ENCODE data around the gene CNIH3.
"Not testable (repeated sequence)": the region's sequence is repeated elsewhere in the genome, so short reads cannot be mapped to it uniquely, and the experiment has no call there.

CNIH3 gene

DNA sequence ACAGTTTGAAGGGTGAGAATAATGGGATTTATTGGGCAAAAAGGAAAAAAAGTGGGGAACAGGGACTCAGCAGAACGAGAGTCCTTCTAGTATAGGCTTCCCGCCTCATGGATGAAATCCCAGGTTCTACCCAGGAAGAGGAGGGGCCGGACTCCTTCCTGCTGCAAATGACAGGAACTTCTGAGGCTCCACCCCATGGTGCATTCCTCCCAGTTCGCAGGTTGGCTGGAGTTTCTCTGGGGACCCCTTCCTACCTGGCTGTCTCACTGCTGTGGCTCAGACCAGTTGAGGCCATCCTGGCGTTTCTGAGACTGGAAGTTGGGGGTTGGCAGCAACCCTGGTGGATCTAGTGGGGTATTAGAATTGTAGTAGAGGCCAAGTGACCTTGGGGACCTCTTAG lies 27.5 kb downstream of the CNIH3 start:
- DNase-seq: no peak

DNA sequence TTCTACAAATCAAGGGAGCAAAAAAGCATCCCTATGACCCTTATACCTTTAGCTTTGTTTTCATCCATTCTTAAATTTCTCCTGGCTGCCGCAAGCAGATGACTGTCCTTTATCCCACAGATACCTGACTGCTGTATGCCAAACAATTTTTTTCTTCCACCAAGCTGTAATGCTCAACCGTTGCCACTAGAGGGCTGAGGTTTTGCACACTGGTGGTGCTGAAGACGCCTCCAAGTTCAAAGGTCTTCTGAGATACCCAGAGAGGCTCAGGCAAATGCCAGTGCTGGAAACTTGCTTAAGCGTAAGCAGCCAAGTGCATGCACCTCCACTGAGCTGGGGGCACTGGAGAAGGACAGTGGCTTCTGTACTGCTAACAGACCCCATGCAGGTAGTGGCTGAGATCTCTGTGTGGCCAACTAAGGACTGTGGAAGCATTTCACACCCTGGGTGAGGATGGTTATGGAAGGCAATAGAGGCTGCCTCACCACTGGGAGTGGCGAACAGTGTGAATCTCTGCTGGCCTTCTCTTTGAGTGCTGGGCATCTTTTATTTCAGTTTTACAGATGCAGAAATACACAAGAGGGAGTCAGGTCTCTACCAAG lies 28.5 kb downstream of the CNIH3 start:
- DNase-seq: no peak

DNA sequence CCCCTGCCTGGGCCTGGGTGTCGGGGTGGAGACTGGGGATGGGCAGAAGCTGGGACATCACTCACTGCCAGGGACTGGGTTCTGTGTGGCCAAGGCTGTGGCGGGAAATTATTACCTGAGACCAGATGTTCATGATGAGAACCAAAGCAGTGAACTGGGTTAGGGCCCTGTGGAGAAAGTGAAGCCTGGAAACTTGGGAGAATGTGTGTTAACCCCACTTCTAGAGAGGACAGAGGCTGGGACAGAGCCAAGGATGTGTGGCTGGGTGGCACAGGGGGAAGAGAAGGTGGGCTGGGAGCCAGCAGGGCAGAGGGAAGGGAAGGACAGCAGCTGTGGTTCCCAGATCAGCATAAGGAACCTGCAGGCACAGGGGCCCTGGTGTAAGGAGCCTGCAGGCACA lies 31.3 kb downstream of the CNIH3 start:
- no peak for DNase-seq

DNA sequence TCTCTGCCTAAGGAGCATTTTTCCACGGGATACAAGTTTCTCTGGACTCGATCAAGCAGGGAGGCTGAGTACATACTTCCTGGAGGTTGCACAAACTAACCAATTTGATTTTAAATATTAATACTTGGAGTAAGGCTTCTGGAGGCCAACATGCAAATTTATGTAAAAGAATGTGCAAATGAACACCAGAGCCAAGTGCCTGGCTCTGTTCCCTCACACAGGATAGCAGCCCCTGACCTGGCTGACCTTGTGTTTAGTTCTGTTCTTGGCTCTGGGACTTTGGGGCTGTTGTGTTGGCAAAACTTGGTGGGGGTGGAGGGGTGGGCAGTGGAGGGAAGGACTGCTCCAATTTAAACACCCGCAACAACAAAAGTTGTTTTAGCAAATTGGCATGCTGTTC lies 34.2 kb downstream of the CNIH3 start:
- DNase-seq: no peak

DNA sequence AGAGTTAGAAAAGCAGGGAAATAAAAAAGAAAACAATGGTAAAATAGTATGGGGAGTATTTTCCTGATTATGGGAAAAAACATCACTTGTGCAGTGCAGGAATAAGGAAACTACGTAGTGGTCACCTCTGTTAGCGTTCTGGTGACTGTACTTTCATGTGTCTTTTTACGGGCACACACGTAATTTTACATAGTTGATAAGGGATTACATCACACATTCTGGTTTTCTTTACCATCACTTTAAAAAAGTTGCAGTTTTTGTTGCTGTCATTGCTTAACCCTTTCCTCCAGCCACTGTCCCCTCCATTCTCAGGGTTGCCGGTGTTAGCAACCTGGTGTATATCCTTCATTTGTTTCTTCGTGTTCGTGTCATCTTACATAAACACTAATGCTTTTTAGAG lies 35.1 kb downstream of the CNIH3 start:
- DNase-seq: no peak

DNA sequence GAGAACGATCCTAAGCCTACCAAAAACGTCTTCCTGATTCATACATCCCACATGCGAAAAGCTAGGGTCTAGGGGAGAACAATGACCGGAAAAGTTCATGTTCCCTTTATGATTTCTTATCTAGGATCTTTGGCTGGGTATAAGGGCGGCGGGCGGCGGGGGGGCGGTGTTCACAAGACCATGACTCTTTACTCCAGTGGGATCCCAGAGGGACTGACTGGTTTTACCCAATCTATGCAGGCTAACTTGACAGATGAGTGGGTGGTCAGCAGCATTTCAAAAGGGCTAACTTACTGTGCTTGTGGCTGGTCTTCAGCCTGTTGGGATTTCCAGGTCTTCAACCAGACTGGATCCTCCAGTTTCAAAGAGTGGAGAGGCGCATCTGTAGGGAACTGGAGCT lies 40.3 kb downstream of the CNIH3 start:
- no peak for DNase-seq

DNA sequence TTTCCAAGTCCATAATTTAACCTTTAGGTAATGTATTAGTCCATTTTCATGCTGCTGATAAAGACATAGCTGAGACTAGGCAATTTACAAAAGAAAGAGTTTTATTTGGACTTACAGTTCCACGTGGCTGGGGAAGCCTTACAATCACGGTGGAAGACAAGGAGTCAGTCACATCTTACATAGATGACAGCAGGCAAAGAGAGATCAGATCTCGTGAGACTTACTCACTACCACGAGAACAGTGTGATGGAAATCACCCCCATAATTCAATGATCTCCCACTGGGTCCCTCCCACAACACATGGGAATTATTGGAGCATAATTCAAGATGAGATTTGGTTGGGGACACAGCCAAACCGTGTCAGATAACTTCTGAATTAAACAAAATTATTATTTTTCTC lies 44.0 kb downstream of the CNIH3 start:
- DNase-seq: no peak

DNA sequence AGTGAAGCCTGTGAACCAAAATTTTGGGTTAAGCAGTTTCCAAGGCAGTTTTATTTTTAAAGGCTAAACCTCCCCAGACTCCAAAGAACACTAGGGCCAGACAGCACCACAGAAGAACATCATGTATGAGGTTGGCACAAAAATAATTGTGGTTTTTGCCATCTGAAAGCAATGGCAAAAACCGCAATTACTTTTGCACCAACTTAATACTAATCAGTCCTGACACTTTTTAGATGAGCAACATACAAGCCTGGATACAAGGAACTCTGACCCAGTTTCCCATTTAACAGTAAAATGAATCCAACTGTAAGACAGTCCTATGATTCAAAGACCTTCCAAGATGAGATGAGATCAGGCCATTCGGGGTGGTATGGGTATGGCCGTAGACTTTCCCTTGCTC lies 46.8 kb downstream of the CNIH3 start:
- DNase-seq: no peak

DNA sequence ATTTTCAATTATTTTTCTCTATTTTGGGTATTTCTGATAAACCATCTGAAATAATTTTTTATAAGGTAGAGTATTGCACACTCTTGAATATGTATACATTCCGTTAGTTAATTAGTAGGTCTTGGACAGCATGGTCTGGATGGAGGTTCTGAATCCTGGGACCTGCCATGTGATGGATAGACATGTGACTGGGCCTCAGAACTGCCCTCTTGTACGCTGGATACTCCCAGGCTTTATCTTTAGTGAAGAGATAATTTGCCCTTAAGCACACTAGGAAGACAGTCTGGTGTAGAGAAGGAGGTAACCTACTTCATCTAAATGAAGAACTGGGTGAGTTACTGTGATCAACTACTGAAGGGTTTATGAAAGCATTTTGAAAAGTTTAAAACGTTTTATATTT lies 48.9 kb downstream of the CNIH3 start:
- no peak for DNase-seq

DNA sequence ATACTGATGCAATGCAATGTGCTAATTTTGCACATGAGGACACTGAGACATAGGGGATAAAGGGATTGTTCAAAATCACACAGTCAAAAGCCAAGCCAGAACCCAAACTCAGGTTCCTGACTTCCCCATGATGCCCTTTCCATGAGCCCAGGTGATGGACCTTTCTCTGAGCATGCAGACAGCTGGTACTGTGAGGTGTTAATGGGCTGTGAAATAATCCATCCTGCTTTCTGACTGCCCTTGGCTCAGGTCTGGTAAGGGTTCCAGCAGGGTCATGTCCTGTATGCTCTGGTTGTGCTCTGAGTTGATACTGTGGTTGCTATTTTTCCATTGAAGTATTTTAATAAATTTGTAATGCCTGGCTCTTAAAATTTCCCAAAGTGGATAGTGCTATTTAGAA lies 50.0 kb downstream of the CNIH3 start:
- DNase-seq: no peak

DNA sequence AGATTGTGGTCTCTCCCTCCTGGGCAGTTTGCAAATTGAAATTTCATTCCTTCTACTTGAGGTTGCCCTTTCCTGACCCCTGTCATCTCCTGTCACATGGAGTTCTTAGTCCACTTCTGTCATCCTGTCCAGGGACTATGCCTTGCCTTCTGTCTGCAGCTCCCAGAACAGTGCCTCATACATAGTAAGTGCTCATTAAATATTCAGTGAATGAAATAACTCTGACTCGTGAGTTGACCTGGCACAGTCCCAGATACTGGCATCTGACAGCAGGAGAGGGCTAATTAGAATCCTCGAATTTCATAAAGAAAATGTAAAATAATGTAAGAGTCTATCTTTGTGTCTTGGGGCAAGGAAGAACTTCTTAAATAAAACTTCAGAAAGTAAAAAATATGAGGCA lies 50.8 kb downstream of the CNIH3 start:
- no peak for DNase-seq

DNA sequence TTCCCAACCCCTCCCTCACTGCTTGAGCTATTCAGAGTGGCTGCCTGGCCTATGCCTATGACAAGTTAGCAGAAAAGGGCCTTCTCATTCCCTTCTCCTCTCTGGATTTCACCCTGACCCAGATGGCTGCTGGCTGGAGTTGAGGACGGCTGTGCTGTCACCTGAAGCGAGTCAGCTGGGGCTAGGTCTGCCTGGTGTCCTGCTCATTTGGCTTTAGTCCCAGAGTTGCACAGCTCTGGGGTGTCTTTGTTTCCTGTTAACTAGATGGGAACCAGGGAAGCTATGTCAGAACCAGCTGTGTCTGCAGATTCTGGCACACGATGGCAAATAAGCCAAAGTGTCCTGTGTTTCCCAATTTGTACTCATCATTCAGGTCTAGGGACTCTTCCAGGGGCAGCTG lies 52.9 kb downstream of the CNIH3 start:
- DNase-seq: no peak

DNA sequence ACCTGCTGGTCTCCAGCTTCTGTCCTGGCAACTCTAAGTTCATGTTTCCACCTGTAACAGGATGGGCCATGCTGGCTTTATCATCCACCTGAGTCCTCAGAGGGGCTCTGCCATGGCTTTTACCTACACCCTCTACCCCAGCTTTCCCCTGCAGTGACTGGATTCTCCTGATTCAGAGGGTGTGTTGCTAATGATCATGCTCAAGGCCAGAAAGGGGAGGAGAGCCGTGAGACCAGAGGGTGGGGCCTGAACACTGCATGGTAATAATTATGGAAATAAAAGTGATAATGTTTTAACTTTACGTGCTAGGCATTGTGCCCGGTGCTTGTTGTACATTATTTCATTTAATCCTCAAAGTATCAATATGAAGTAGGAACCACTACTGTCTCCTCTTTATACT lies 53.3 kb downstream of the CNIH3 start:
- no peak for DNase-seq

DNA sequence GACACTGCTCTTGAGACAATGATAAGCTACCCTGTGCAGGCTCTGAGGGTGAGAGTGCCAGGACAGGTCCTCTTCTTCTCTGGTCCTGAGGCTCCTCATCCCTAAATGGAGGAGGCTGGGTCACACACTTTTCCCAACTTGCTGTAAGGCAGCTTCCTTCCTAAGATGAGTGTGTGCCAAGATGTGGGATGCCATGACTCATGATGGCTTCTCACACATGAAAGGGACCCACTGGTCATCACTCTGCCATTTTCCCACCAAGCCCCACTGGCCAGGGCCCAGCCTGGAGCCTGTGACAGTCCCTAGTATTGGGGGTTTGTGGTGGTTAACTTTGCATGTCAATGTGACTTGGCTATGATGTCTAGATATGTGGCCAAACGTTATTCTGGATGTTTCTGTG lies 54.4 kb downstream of the CNIH3 start:
- no peak for DNase-seq

DNA sequence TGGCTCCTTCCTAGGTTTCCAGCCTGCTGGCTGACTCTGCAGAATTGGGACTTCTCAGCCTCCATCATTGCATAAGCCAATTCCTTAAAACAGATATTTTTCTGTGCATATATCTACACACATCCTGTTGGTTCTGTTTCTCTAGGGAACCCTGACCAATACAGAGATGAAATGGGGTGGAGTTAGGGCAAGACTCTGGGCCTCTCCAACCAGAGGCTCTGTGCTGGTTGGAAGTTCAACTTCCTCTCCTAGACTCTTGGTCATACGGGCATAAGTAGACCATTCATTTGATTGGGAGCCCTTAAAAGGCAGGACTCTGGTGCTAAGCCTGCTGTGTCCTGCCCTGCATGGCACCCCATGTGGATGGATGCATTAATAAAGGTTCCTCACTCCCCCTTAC lies 55.0 kb downstream of the CNIH3 start:
- DNase-seq: no peak

DNA sequence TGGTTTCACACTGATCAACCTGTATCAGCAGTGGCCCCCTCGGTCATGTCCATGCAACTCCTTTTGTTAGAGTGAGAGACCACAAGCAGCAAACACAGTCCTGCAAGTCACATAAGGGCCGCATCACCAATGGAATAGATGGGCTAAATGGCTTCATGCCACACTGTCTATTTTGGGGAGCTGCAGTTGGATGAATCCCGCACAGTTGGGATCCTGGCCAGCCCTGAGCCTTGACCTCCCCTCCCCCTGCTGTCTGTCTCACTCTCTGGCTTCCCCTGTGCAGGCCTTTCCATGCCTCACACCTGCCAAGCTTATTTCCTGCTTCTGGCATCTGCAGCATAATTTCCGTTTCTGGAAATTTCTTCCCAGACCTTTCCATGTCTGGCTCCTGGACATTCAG lies 57.0 kb downstream of the CNIH3 start:
- DNase-seq: no peak

DNA sequence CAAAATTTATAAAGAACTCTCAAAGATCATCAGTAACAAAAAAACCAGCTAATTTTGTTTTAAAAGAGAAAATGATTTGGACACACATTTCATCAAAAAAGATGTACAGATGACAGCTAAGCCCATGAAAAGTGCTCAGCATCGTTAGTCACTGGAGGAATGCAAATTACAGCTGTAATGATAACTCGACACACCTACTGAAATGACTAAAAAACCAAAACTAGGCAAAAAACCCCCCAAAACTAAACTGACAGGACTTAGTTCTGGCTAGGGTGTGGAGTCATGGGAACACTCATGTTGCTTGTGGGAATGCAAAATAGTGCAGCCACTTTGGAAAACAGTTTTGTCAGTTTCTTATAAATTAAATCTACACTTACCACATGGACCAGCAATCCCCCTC lies 59.5 kb downstream of the CNIH3 start:
- DNase-seq: no peak

DNA sequence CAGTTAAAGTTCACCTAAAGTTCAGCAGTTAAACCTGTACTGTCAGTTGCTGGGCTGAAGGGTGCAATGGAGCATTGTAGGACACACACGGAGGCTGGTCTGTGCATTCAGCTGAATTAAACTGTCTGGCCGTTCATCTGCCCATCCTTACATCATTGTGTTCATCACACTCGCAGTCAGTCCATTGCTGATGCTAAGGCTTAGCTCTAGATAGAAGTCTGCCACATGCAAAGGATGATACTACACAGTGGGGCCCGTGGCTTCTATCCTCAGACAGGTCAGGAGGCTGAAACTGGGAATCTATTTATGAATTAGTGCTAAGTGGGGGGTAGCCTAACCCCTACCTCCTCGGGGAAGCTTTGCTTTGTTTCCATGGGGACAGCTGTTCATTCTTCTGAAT lies 60.4 kb downstream of the CNIH3 start:
- no peak for DNase-seq

DNA sequence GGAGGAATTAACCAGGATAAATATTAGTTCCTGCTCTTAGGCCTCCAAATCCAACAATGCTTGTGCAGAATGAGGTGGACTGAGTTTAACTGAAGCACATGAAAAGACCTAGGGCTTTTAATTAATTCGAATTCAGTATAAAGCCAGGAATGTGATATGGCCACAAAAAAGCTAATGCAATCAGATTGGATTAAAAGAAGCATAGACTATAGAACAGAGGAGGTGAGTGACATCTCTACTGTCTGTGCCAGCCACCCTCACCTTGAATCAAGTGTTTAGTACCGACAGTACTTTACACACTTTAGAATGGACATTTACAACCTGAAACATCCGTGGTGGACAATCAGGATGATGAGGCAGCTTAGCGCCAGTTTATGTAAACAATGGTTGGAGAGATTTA lies 62.1 kb downstream of the CNIH3 start:
- no peak for DNase-seq

DNA sequence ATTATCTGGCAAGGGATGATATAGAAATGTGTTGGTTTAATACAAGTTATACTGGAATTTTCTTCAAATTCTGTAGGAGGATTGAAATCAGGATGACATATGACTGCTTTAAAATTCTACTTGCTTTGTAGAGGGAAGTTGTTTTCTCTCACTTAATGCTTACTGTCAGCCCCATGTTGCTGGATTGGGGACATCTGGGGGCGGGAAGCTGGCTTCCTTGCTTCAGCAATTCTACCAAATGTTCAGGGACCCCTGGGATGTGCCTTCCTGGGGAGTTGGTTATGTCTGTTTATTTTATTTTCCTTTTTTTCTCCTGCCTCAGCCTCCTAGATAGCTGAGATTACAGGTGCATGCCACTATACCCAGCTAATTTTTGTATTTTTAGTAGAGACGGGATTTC lies 63.5 kb downstream of the CNIH3 start:
- DNase-seq: no peak

DNA sequence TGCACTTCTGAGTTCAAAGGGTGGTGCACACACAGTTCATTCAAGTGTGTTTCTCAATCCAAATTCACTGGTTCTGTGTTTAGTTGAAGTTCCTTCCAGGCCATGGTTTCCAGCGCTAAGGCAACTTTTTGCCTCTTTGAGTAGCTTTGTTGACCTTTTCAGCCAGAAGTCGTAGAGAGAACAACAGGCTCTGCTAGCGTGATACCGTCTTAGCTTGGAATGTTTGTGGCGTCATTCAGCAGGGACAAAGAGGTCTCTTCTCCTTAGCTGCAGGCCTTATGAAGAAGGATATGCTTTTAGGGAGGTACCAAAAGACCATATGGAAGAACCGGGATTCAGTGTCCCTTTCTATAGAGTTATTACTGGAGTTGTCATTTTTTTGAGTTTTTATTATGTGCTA lies 65.7 kb downstream of the CNIH3 start:
- DNase-seq: no peak

DNA sequence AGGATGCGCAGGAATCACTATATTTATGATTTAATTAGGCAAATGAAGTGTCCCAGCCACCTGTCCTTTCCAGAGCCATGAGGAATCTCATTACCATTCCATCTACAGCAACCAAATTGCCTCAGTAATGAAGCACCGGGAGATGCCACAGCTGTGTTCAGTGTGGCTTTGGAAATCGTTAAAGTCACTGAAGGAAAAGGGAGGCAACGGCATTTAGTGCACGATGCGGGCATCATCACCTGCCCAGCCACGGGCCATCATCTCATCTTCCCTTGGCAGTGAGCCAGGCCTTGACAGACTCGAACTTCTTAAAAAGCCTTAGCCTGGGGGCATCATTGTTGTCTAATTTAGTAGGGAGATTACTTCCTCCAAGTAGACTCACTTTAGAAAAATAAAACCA lies 67.8 kb downstream of the CNIH3 start:
- DNase-seq: no peak

DNA sequence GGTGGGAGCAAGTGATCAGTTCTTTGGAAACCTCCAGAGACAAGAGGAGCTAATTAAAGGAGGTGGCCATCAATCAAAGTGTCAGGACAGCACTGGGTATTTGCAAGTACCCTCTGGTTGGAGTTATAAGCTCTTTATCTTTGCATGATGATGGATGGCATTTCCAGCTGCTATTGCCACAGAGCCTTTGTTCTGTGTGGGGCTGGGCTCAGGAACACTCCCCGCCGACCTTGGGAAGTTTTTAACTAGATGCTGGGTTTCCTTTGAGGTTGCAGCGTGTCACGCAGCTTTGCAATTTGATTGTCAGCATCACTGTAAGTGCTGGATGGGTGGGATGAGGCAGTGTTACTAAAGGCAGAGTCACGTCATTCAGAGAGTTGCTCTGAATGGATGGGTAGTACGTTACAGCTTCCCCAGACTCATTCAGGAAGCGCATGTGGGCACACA lies 68.9 kb downstream of the CNIH3 start:
- peak; percentile 24 for DNase-seq

DNA sequence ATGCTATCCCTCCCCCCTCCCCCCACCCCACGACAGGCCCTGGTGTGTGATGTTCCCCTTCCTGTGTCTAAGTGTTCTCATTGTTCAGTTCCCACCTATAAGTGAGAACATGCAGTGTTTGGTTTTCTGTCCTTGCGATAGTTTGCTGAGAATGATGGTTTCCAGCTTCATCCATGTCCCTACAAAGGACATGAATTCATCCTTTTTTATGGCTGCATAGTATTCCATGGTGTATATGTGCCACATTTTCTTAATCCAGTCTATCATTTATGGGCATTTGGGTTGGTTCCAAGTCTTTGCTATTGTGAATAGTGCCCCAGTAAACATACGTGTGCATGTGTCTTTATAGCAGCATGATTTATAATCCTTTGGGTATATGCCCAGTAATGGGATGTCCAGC lies 70.0 kb downstream of the CNIH3 start:
- not testable (repeated sequence) for DNase-seq

DNA sequence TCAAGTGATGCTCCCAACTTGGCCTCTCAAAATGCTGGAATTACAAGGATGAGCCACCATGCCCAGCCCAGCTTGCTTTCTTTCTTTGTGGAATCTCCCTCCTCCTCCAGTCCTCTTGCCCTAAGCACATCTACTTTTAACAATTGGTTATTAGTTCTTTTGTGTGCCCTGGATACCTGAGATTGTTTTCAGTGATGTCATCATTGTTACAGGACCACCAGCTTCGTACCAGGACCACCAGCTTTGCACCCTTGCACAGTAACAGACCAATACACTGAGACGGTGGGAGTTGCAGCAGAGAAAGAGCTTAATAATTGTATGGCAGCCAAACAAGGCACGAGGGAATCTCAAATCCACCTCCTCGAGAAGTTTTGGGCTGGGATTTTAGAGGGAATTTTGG lies 71.3 kb downstream of the CNIH3 start:
- DNase-seq: no peak

DNA sequence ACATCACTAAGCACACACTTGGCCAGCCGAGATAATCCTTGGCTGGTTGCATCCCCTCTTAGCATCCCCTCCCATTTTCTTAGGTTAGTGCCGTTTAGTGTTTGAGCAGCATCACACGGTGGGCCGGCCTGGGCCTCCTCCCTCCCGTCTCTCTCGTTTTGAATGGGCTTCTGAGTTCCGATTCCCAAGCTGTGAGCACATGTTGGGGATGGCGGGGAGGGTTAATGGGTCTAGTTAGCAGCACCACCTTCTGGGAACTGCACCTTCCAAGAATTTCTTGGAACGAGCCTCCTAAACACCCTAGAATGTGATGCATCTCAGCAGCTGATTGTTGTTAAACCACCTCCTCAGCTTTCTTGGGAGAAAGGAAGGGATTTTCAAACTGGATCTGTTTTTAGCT lies 73.3 kb downstream of the CNIH3 start:
- no peak for DNase-seq
